Measurements from ENCODE around the gene SLC5A9. TPM values are rescaled to one million over a fixed set of nuclear protein-coding genes. Genes with fewer than 3 reads are reported as not detected.
"Not testable (repeated sequence)": the region's sequence is repeated elsewhere in the genome, so short reads cannot be mapped to it uniquely, and the experiment has no call there.

SLC5A9 gene
- total and polyA plus RNA-seq, 2 donors (not counting 1 experiment from before 2014, with no cell fraction given): 0.07 TPM; not detected in 1

DNA sequence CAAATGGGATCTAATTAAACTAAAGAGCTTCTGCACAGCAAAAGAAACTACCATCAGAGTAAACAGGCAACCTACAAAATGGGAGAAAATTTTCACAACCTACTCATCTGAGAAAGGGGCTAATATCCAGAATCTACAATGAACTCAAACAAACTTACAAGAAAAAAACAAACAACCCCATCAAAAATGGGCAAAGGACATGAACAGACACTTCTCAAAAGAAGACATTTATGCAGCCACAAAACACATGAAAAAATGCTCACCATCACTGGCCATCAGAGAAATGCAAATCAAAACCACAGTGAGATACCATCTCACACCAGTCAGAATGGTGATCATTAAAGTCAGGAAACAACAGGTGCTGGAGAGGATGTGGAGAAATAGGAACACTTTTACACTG is 59.8 kb downstream of the SLC5A9 start:
- H3K27me3 ChIP-seq (replicated peaks in 1 of 4; ENCODE audit: control extremely low read depth in 1 of 4, control insufficient read depth in 3 of 4, insufficient read depth in 4 of 4, low read length in 3 of 4); H3K9me3 ChIP-seq (ENCODE audit: control extremely low read depth in 1 of 3, control insufficient read depth in 2 of 3, insufficient read depth in 1 of 3, low read length in 2 of 3); H3K4me3 Mint-ChIP-seq; CTCF ChIA-PET; DNase-seq; H3K4me1 Mint-ChIP-seq; H3K9ac ChIP-seq (ENCODE audit: low read length); H3K4me1 ChIP-seq (ENCODE audit: control insufficient read depth in 2 of 2, insufficient read depth in 2 of 2, low read length in 2 of 2); H3K27ac ChIP-seq (ENCODE audit: low read length in 2 of 2); H2AFZ ChIP-seq (ENCODE audit: insufficient read depth, low read depth, low read length, poor library complexity, severe bottlenecking); H3K27me3 Mint-ChIP-seq; ATAC-seq (ENCODE audit: low read depth); H3K4me2 ChIP-seq (replicated peaks; ENCODE audit: low read depth, low read length, poor library complexity, severe bottlenecking); H3K27ac Mint-ChIP-seq; H3K4me3 ChIP-seq (ENCODE audit: control extremely low read depth in 1 of 5, extremely low read depth in 1 of 5, insufficient read depth in 1 of 5, low read depth in 2 of 5, low read length in 4 of 5); H4K20me1 ChIP-seq (ENCODE audit: control insufficient read depth, insufficient read depth, low read length, poor library complexity, severe bottlenecking); POLR2A ChIA-PET; H3K79me2 ChIP-seq (ENCODE audit: control insufficient read depth, insufficient read depth, low read length); H3K36me3 ChIP-seq (replicated peaks in 1 of 2; ENCODE audit: control extremely low read depth in 1 of 2, control insufficient read depth in 1 of 2, extremely low read depth in 1 of 2, insufficient read depth in 2 of 2, low read length in 1 of 2); intact Hi-C loops (cut with micrococcal nuclease); H3K9me3 Mint-ChIP-seq (ENCODE audit: insufficient read depth): not testable (repeated sequence)

- H3K27ac Mint-ChIP-seq; H3K27me3 Mint-ChIP-seq; H3K27me3 ChIP-seq (replicated peaks in 1 of 4; ENCODE audit: control extremely low read depth in 1 of 4, control insufficient read depth in 3 of 4, insufficient read depth in 4 of 4, low read length in 3 of 4); H3K4me1 ChIP-seq (ENCODE audit: control insufficient read depth in 2 of 2, insufficient read depth in 2 of 2, low read length in 2 of 2); H2AFZ ChIP-seq (ENCODE audit: insufficient read depth, low read depth, low read length, poor library complexity, severe bottlenecking); H3K9ac ChIP-seq (ENCODE audit: low read length); H3K4me1 Mint-ChIP-seq; H3K9me3 ChIP-seq (ENCODE audit: control extremely low read depth in 1 of 3, control insufficient read depth in 2 of 3, insufficient read depth in 1 of 3, low read length in 2 of 3); H3K9me3 Mint-ChIP-seq (ENCODE audit: insufficient read depth); POLR2A ChIA-PET; H3K4me3 Mint-ChIP-seq; H4K20me1 ChIP-seq (ENCODE audit: control insufficient read depth, insufficient read depth, low read length, poor library complexity, severe bottlenecking); H3K4me2 ChIP-seq (replicated peaks; ENCODE audit: low read depth, low read length, poor library complexity, severe bottlenecking); intact Hi-C loops (cut with micrococcal nuclease); DNase-seq; H3K4me3 ChIP-seq (ENCODE audit: control extremely low read depth in 1 of 5, extremely low read depth in 1 of 5, insufficient read depth in 1 of 5, low read depth in 2 of 5, low read length in 4 of 5); H3K27ac ChIP-seq (ENCODE audit: low read length in 2 of 2); ATAC-seq (ENCODE audit: low read depth); H3K79me2 ChIP-seq (ENCODE audit: control insufficient read depth, insufficient read depth, low read length); H3K36me3 ChIP-seq (replicated peaks in 1 of 2; ENCODE audit: control extremely low read depth in 1 of 2, control insufficient read depth in 1 of 2, extremely low read depth in 1 of 2, insufficient read depth in 2 of 2, low read length in 1 of 2): not testable (repeated sequence)
- CTCF ChIA-PET: interaction anchor here (0.7 kb wide), 1 partner anchor 562 kb away, joined by 3 read pairs; no protein-coding TSS in a partner anchor
- 75% methylated on average over 3 of the region's 10 CpGs for WGBS (ENCODE audit: insufficient coverage)
Observed at GRCh38 chr1:48284696-48285420, 62.3 kb downstream of the SLC5A9 start.

All from B cell (primary cell).